ENCODE results near the gene NPHS1. TPM values are rescaled to one million over a fixed set of nuclear protein-coding genes. Genes with fewer than 3 reads are reported as not detected.
A peak's percentile ranks its signal among the peaks of the same experiment; 100 is the strongest.

The NPHS1 gene
- total and polyA plus RNA-seq, 9 of the 15 experiments (the other 6 are each of a cell fraction or from before 2014, with no cell fraction given) = 0.01 to 0.28 (median 0.14) TPM; not detected in 5

GRCh38 chr19:35828692-35829301, 23.5 kb downstream of the NPHS1 start (continued):
- TF ChIP-seq NKRF (IDR thresholded peaks at IDR 0.05; ENCODE audit: borderline replicate concordance) (peak; percentile 66; the same call in 1 of the 2 replicates), ZBTB1 (CRISPR knock-in tag; IDR thresholded peaks at IDR 0.05; ENCODE audit: borderline replicate concordance, low read depth) (no peak), MAX (CRISPR knock-in tag; IDR thresholded peaks at IDR 0.05) (peak; percentile 78), TEAD4 (IDR thresholded peaks at IDR 0.05; ENCODE audit: low read length) (no peak), TEAD4 (CRISPR knock-in tag; IDR thresholded peaks at IDR 0.05; ENCODE audit: borderline replicate concordance) (peak; percentile 52; the same call in 1 of the 2 replicates), PRDM10 (IDR thresholded peaks at IDR 0.05; ENCODE audit: partially characterized antibody) (no peak), ARID4B (CRISPR knock-in tag; IDR thresholded peaks at IDR 0.05) (peak; percentile 88; the same call in 1 of the 2 replicates)

All from K562 (cell line).